LNCAP (cell line): Measurements from ENCODE around the gene NIN.
A peak's percentile ranks its signal among the peaks of the same experiment; 100 is the strongest.

Experiments used
- CTCF ChIP-seq: fragments of 450-650 bp; IDR thresholded peaks from 2 replicates; pipeline ENCODE4 v1.5.1; 2017; ENCODE audit warnings: mild to moderate bottlenecking

NIN gene

GRCh38 chr14:50865391-50866076 is 34.6 kb upstream of the NIN start:
- TF ChIP-seq CTCF, result no peak

- TF ChIP-seq CTCF, result no peak
Measured at GRCh38 chr14:50864946-50865345, 34.0 kb upstream of the NIN start.

- TF ChIP-seq CTCF, result no peak
Measured at GRCh38 chr14:50864237-50864636, 33.3 kb upstream of the NIN start.

GRCh38 chr14:50862036-50862570 is 31.1 kb upstream of the NIN start:
- no peak for TF ChIP-seq CTCF

GRCh38 chr14:50860478-50861086 is 29.6 kb upstream of the NIN start:
- TF ChIP-seq CTCF, result peak; percentile 76

- TF ChIP-seq CTCF, result no peak
Measured at GRCh38 chr14:50859296-50859624, 28.3 kb upstream of the NIN start.

GRCh38 chr14:50856660-50857059 is 25.7 kb upstream of the NIN start:
- TF ChIP-seq CTCF, result no peak
